HepG2 (cell line): ENCODE results near the gene PRADC1. TPM values are rescaled to one million over a fixed set of nuclear protein-coding genes. Genes with fewer than 3 reads are reported as not detected.

Experiments used
- ATAC-seq: fragments of 200-7000 bp; cut with Tn5 transposase; 3 replicates; pipeline ENCODE4 v1.9.1; 2020; ENCODE audit warnings: mild to moderate bottlenecking, moderate library complexity
- BruUV-seq: library from RNA; stranded (reverse); fragments of 400-500 nt; replicated peaks from 2 replicates; lab custom pipeline; 2021; lab: Mats Ljungman, UMichigan
- CTCF ChIA-PET: fragments of 300-600 bp; formaldehyde crosslinking; extraction: SDS; loops from one replicate; lab custom pipeline; 2021; ENCODE audit warnings: low total read pairs, inconsistent platforms, low intra/inter-chr PET ratio; lab: Yijun Ruan, JAX
- POLR2A ChIA-PET: fragments of 350-600 bp; sonication (Branson Sonifier 250); formaldehyde crosslinking; loops from one replicate; lab custom pipeline; 2020; ENCODE audit warnings: antibody characterized with exemption, inconsistent platforms; lab: Yijun Ruan, JAX
- DNase-seq: peaks from one replicate; pipeline ENCODE4 v3.0.0-alpha.2; 2015; ENCODE audit warnings: low spot score
- FAIRE-seq: peaks from 3 replicates; lab custom pipeline; 2011; peaks lifted over from hg19 to GRCh38; lab: Jason Lieb, UNC
- H2AFZ ChIP-seq: one replicate; pipeline ENCODE4 v1.6.1; 2011; ENCODE audit warnings: low read length, inconsistent platforms
- H3K27ac ChIP-seq: fragments of 300-600 bp; 3 replicates; pipeline ENCODE4 v1.8.0; 2011; ENCODE audit warnings: mixed run types, mild to moderate bottlenecking, mixed read lengths, low read length, inconsistent platforms; ENCODE audit not compliant: insufficient read depth; ENCODE audit errors: extremely low read length
- H3K27me3 ChIP-seq, 2 experiments: fragments of 200-600 bp in 1 of 2; 2 replicates in 1 of 2; 3 replicates in 1 of 2; pipeline versions ENCODE4 v1.6.0 to v1.8.0; 2011; ENCODE audit warnings: low read length in 2 of 2, mild to moderate bottlenecking in 2 of 2, moderate library complexity in 2 of 2, inconsistent platforms in 1 of 2; ENCODE audit not compliant: insufficient read depth in 2 of 2, control insufficient read depth in 1 of 2
- H3K36me3 ChIP-seq, 2 experiments: fragments of 200-600 bp in 1 of 2; replicated peaks in 1 of 2; 2 replicates in 1 of 2; 3 replicates in 1 of 2; pipeline versions ENCODE4 v1.5.1 to v1.8.0; 2011; ENCODE audit warnings: low read length in 2 of 2, inconsistent platforms in 1 of 2; ENCODE audit not compliant: insufficient read depth in 2 of 2, control insufficient read depth in 1 of 2
- H3K4me1 ChIP-seq: 2 replicates; pipeline ENCODE4 v1.5.1; 2012; ENCODE audit warnings: low read length, inconsistent platforms; ENCODE audit not compliant: insufficient read depth
- H3K4me2 ChIP-seq: 2 replicates; pipeline ENCODE4 v1.6.0; 2011; ENCODE audit warnings: low read depth, low read length, inconsistent platforms
- H3K4me3 ChIP-seq, 3 experiments: fragments of 200-600 bp in 1 of 3; sonication (generic), shearing (Covaris generic) in 1 of 3; replicated peaks in 1 of 3; 2 replicates each; pipeline ENCODE4 v1.5.1; 2011 to 2016; ENCODE audit warnings: low read length in 3 of 3, inconsistent platforms in 2 of 3, low read depth in 2 of 3, mild to moderate bottlenecking in 2 of 3, control low read depth in 1 of 3, mixed read lengths in 1 of 3; ENCODE audit not compliant: insufficient read depth in 1 of 3
- H3K79me2 ChIP-seq: one replicate; pipeline ENCODE4 v1.6.1; 2011; ENCODE audit warnings: low read length, inconsistent platforms; ENCODE audit not compliant: insufficient read depth
- H3K9ac ChIP-seq: 2 replicates; pipeline ENCODE4 v1.6.0; 2011; ENCODE audit warnings: mild to moderate bottlenecking, low read depth, low read length, inconsistent platforms; ENCODE audit not compliant: insufficient read depth
- H3K9me3 ChIP-seq: 2 replicates; pipeline ENCODE4 v1.5.1; 2012; ENCODE audit warnings: mild to moderate bottlenecking, low read length
- H4K20me1 ChIP-seq: 2 replicates; pipeline ENCODE4 v1.6.0; 2011; ENCODE audit warnings: inconsistent platforms, mild to moderate bottlenecking, low read length, moderate library complexity; ENCODE audit not compliant: insufficient read depth
- ETV6 ChIP-seq: sonication (generic); formaldehyde crosslinking; conservative IDR thresholded peaks from 2 replicates; pipeline ENCODE4 v1.4.0; 2020; ENCODE audit warnings: missing genetic modification reagents
- GTF3A ChIP-seq: sonication (generic); formaldehyde crosslinking; conservative IDR thresholded peaks from 2 replicates; pipeline ENCODE4 v1.4.0; 2020; ENCODE audit warnings: mild to moderate bottlenecking, missing genetic modification reagents
- KDM2A ChIP-seq: sonication (generic); formaldehyde crosslinking; IDR thresholded peaks from 2 replicates; pipeline ENCODE4 v1.4.0; 2020; ENCODE audit warnings: low read depth, missing genetic modification reagents, borderline replicate concordance
- YY1 ChIP-seq: IDR thresholded peaks from 2 replicates; pipeline ENCODE4 v1.6.1; 2011; ENCODE audit warnings: low read length, low read depth, moderate library complexity, mild to moderate bottlenecking; ENCODE audit not compliant: insufficient read depth, insufficient replicate concordance
- ZNF205 ChIP-seq: IDR thresholded peaks from 2 replicates; pipeline ENCODE4 v1.6.1; 2018; ENCODE audit warnings: missing biosample characterization, missing genetic modification reagents
- ZNF446 ChIP-seq: sonication (generic); formaldehyde crosslinking; IDR thresholded peaks from 2 replicates; pipeline ENCODE4 v1.5.0; 2020; ENCODE audit warnings: mild to moderate bottlenecking, missing genetic modification reagents
- ZNF605 ChIP-seq: sonication (generic); formaldehyde crosslinking; IDR thresholded peaks from 2 replicates; pipeline ENCODE4 v1.8.0; 2022; ENCODE audit warnings: mild to moderate bottlenecking, missing genetic modification reagents
- ZNF790 ChIP-seq: sonication (generic); formaldehyde crosslinking; IDR thresholded peaks from 2 replicates; pipeline ENCODE4 v1.8.0; 2022; ENCODE audit warnings: missing genetic modification reagents, mild to moderate bottlenecking, borderline replicate concordance
- WGBS: methylation state at CpG from one replicate; pipeline ENCODE4 v1.1.6; 2017; ENCODE audit warnings: low lambda C conversion rate; 5-methylcytosine and 5-hydroxymethylcytosine counted together
- in situ Hi-C: cut with HindIII; loops from 2 replicates; pipeline ENCODE4 v1.10.0; 2017; ENCODE audit warnings: low pct_unique_long_range_greater_than_20kb; ENCODE audit not compliant: extremely low pct_ligation_motif_present
- intact Hi-C: fragments of 100-400 bp; cut with micrococcal nuclease; formaldehyde crosslinking; loops from one replicate; pipeline ENCODE4 v1.10.0; 2022; ENCODE audit not compliant: unreplicated experiment
- polyA plus RNA-seq, 8 experiments: library from polyadenylated mRNA; depleted of rRNA in 3 of 8; stranded (reverse) in 7 of 8; unstranded in 1 of 8; fragments of >200 nt; fragmentation: Illumina TruSeq in 4 of 8; extraction: Trizol in 4 of 8; gene quantifications; 2 replicates each; pipeline versions ENCODE4 v1.2.1 to v1.2.3, GENCODE V29; 2011 to 2016; ENCODE audit warnings: low read depth in 4 of 8, missing spikeins in 1 of 8, mixed read lengths in 1 of 8; ENCODE audit not compliant: insufficient read depth in 1 of 8
- total RNA-seq, 5 experiments: library from RNA; depleted of rRNA; stranded (reverse); fragments of >200 nt; fragmentation: Illumina TruSeq; extraction: Trizol; gene quantifications; 2 replicates each; pipeline ENCODE4 v1.2.3, GENCODE V29; 2016; ENCODE audit warnings: low read depth in 1 of 5
- TF ChIP-seq, protein P1 (sequence below): sonication (generic); formaldehyde crosslinking; IDR thresholded peaks from 2 replicates; pipeline ENCODE4 v1.4.0; 2020; ENCODE audit warnings: missing genetic modification reagents
- TF ChIP-seq, protein P2 (sequence below): sonication (generic); formaldehyde crosslinking; IDR thresholded peaks from 2 replicates; pipeline ENCODE4 v1.9.0; 2021; ENCODE audit warnings: mild to moderate bottlenecking, missing genetic modification reagents

Gene PRADC1
- total and polyA plus RNA-seq, 2 of the 13 experiments (the other 11 are each of a cell fraction or from before 2014, with no cell fraction given): 12.1 to 37.2 TPM

GRCh38 chr2:73235315-73236028, 2.4 kb upstream of the PRADC1 start:
- in situ Hi-C loops (no loop called here), intact Hi-C loops (no loop called here)
- 58% methylated on average over 11 of the region's 11 CpGs for WGBS

More at GRCh38 chr2:73235315-73236028, 2.4 kb upstream of the PRADC1 start:
- peak overlapping the region; percentile 78 for H3K27ac ChIP-seq
- peaks cover 56% of the 10 kb centered on the region for H4K20me1 ChIP-seq
- CTCF ChIA-PET: no interaction called here
- peaks cover 0 to 6% of the 10 kb centered on the region in 2 experiments; a peak in 1 of 5 replicates for H3K27me3 ChIP-seq
- peaks cover 13 to 25% of the 10 kb centered on the region in 2 experiments for H3K36me3 ChIP-seq
- no peaks in the 10 kb centered on the region for H3K9me3 ChIP-seq
- peak overlapping the region; percentile 99 for H3K4me2 ChIP-seq
- no TSS peak for BruUV-seq
- peaks cover 67% of the 10 kb centered on the region for H3K79me2 ChIP-seq
- H3K4me3 ChIP-seq: peak overlapping the region; percentile 84 to 97 (median 89)
- 0 out of 2 replicates have a peak, but pooled peaks have one; percentile 8 for TF ChIP-seq GTF3A (CRISPR knock-in tag)
- TF ChIP-seq, protein P1, sequence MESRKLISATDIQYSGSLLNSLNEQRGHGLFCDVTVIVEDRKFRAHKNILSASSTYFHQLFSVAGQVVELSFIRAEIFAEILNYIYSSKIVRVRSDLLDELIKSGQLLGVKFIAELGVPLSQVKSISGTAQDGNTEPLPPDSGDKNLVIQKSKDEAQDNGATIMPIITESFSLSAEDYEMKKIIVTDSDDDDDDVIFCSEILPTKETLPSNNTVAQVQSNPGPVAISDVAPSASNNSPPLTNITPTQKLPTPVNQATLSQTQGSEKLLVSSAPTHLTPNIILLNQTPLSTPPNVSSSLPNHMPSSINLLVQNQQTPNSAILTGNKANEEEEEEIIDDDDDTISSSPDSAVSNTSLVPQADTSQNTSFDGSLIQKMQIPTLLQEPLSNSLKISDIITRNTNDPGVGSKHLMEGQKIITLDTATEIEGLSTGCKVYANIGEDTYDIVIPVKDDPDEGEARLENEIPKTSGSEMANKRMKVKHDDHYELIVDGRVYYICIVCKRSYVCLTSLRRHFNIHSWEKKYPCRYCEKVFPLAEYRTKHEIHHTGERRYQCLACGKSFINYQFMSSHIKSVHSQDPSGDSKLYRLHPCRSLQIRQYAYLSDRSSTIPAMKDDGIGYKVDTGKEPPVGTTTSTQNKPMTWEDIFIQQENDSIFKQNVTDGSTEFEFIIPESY (CRISPR knock-in tag): peak; percentile 90
- TF ChIP-seq, protein P2, sequence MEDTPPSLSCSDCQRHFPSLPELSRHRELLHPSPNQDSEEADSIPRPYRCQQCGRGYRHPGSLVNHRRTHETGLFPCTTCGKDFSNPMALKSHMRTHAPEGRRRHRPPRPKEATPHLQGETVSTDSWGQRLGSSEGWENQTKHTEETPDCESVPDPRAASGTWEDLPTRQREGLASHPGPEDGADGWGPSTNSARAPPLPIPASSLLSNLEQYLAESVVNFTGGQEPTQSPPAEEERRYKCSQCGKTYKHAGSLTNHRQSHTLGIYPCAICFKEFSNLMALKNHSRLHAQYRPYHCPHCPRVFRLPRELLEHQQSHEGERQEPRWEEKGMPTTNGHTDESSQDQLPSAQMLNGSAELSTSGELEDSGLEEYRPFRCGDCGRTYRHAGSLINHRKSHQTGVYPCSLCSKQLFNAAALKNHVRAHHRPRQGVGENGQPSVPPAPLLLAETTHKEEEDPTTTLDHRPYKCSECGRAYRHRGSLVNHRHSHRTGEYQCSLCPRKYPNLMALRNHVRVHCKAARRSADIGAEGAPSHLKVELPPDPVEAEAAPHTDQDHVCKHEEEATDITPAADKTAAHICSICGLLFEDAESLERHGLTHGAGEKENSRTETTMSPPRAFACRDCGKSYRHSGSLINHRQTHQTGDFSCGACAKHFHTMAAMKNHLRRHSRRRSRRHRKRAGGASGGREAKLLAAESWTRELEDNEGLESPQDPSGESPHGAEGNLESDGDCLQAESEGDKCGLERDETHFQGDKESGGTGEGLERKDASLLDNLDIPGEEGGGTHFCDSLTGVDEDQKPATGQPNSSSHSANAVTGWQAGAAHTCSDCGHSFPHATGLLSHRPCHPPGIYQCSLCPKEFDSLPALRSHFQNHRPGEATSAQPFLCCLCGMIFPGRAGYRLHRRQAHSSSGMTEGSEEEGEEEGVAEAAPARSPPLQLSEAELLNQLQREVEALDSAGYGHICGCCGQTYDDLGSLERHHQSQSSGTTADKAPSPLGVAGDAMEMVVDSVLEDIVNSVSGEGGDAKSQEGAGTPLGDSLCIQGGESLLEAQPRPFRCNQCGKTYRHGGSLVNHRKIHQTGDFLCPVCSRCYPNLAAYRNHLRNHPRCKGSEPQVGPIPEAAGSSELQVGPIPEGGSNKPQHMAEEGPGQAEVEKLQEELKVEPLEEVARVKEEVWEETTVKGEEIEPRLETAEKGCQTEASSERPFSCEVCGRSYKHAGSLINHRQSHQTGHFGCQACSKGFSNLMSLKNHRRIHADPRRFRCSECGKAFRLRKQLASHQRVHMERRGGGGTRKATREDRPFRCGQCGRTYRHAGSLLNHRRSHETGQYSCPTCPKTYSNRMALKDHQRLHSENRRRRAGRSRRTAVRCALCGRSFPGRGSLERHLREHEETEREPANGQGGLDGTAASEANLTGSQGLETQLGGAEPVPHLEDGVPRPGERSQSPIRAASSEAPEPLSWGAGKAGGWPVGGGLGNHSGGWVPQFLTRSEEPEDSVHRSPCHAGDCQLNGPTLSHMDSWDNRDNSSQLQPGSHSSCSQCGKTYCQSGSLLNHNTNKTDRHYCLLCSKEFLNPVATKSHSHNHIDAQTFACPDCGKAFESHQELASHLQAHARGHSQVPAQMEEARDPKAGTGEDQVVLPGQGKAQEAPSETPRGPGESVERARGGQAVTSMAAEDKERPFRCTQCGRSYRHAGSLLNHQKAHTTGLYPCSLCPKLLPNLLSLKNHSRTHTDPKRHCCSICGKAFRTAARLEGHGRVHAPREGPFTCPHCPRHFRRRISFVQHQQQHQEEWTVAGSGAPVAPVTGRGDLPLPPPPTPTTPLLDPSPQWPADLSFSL (CRISPR knock-in tag): 0 out of 2 replicates have a peak, but pooled peaks have one; percentile 22
- TF ChIP-seq ZNF605 (CRISPR knock-in tag): 0 out of 2 replicates have a peak, but pooled peaks have one; percentile 18
- TF ChIP-seq KDM2A (CRISPR knock-in tag): no peak
- no peak for TF ChIP-seq YY1
- TF ChIP-seq ETV6 (CRISPR knock-in tag): no peak
- 0 out of 2 replicates have a peak, but pooled peaks have one; percentile 34 for TF ChIP-seq ZNF446
- peak; percentile 64; the same call in 1 of the 2 replicates for TF ChIP-seq ZNF790
- peak; percentile 100 for TF ChIP-seq ZNF205
- DNase-seq (no peak), FAIRE-seq (no peak), ATAC-seq (no peak)
- POLR2A ChIA-PET: interaction anchor here (0.7 to 7.2 kb wide), 10 partner anchors 9 to 150 kb away, joined by 3 to 125 read pairs (median 11); partner anchors contain the start of genes ALMS1 and SMYD5
- no peak overlapping the region for H2AFZ ChIP-seq
- peak overlapping the region; percentile 95 for H3K9ac ChIP-seq
- H3K4me1 ChIP-seq: peaks cover 59% of the 10 kb centered on the region
